HG03097 (cell line): ENCODE measurements around the gene CDR2L.
"Not testable (repeated sequence)": the region's sequence is repeated elsewhere in the genome, so short reads cannot be mapped to it uniquely, and the experiment has no call there.

Source experiments
- ATAC-seq: cut with Tn5 transposase; IDR thresholded peaks from one replicate; pipeline ENCODE4 v1.9.1; 2021; ENCODE audit not compliant: unreplicated experiment, low FRiP score

CDR2L gene

GRCh38 chr17:74979408-74980146 is 7.9 kb upstream of the CDR2L start:
- ATAC-seq: no peak

GRCh38 chr17:74981318-74981978 is 6.0 kb upstream of the CDR2L start:
- no peak for ATAC-seq

GRCh38 chr17:74981979-74982662 is 5.3 kb upstream of the CDR2L start:
- ATAC-seq: no peak

GRCh38 chr17:74982663-74983313 is 4.6 kb upstream of the CDR2L start:
- ATAC-seq: not testable (repeated sequence)

GRCh38 chr17:74986206-74986576 is 1.2 kb upstream of the CDR2L start:
- ATAC-seq: no peak

GRCh38 chr17:74987909-74988711 is 678 bp downstream of the CDR2L start:
- ATAC-seq: peak; percentile 27

GRCh38 chr17:74990581-74991105 is 3.2 kb downstream of the CDR2L start:
- no peak for ATAC-seq

GRCh38 chr17:74992223-74992622 is 4.8 kb downstream of the CDR2L start:
- no peak for ATAC-seq

- ATAC-seq: no peak
Observed at GRCh38 chr17:74994440-74994839, 7.0 kb downstream of the CDR2L start.

- ATAC-seq: no peak
Observed at GRCh38 chr17:74995847-74996246, 8.4 kb downstream of the CDR2L start.

GRCh38 chr17:74998783-74999182 is 11.4 kb downstream of the CDR2L start:
- no peak for ATAC-seq

- ATAC-seq: no peak
Observed at GRCh38 chr17:74999523-74999922, 12.1 kb downstream of the CDR2L start.

GRCh38 chr17:75001915-75002843 is 14.7 kb downstream of the CDR2L start:
- ATAC-seq: no peak

GRCh38 chr17:75003070-75003956 is 15.9 kb downstream of the CDR2L start:
- no peak for ATAC-seq

- no peak for ATAC-seq
Observed at GRCh38 chr17:75003957-75004355, 16.5 kb downstream of the CDR2L start.

- ATAC-seq: no peak
Observed at GRCh38 chr17:75004371-75004770, 16.9 kb downstream of the CDR2L start.

- ATAC-seq: no peak
Observed at GRCh38 chr17:75005291-75005690, 17.9 kb downstream of the CDR2L start.

GRCh38 chr17:75006084-75006483 is 18.7 kb downstream of the CDR2L start:
- not testable (repeated sequence) for ATAC-seq
